ENCODE data around the gene ACACA.
"Not testable (repeated sequence)": the region's sequence is repeated elsewhere in the genome, so short reads cannot be mapped to it uniquely, and the experiment has no call there.

The ACACA gene

GRCh38 chr17:37079735-37080134, 326.9 kb downstream of the ACACA start:
- Histone ChIP-seq H3F3A (ENCODE audit: insufficient read depth, low read length) (no peaks in the 10 kb centered on the region), H3K9me2 (replicated peaks; ENCODE audit: insufficient read depth, low read length) (no peaks in the 10 kb centered on the region)

DNA sequence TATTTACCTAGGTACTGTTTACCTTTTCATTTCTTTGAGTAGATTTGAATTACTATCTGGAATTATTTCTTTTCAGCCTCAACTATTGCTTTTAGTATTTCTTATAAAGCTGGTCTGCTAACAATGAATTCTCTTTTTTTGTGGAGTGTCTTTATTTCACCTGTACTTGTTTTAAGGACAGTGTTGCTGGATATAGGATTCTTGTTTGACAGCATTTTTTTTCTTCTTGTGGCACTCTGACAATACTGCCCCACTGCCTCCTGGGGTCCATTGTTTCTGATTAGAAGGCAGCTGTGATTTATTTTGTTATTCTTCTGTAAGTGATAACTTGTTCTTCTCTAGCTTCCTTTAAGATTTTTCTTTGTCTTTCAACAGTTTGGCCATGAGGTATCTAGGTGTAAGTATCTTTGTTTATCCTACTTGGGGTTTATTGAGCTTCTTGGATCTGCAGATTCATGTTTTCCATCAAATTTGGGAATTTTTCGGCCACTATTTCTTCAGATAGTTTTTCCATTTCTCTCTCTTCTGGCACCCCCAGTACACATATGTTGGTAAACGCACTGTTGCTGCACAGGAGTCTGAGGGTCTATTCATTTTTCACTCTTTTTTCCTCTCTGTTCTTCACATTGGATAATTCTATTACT, 327.4 kb downstream of the ACACA start:
- H3K4me3 ChIP-seq (ENCODE audit: low read length), result no peak overlapping the region
- H3K9me3 ChIP-seq (replicated peaks; ENCODE audit: insufficient read depth, low read length), result no peaks in the 10 kb centered on the region
- no peaks in the 10 kb centered on the region for H3K79me2 ChIP-seq (ENCODE audit: low read length)
- no peak overlapping the region for H2AFZ ChIP-seq (ENCODE audit: low read length)
- no peaks in the 10 kb centered on the region for H3K27me3 ChIP-seq (replicated peaks; ENCODE audit: insufficient read depth, low read length)
- TF ChIP-seq, protein P1, sequence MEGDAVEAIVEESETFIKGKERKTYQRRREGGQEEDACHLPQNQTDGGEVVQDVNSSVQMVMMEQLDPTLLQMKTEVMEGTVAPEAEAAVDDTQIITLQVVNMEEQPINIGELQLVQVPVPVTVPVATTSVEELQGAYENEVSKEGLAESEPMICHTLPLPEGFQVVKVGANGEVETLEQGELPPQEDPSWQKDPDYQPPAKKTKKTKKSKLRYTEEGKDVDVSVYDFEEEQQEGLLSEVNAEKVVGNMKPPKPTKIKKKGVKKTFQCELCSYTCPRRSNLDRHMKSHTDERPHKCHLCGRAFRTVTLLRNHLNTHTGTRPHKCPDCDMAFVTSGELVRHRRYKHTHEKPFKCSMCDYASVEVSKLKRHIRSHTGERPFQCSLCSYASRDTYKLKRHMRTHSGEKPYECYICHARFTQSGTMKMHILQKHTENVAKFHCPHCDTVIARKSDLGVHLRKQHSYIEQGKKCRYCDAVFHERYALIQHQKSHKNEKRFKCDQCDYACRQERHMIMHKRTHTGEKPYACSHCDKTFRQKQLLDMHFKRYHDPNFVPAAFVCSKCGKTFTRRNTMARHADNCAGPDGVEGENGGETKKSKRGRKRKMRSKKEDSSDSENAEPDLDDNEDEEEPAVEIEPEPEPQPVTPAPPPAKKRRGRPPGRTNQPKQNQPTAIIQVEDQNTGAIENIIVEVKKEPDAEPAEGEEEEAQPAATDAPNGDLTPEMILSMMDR (IDR thresholded peaks at IDR 0.05; ENCODE audit: low read length), result no peak
- TF ChIP-seq EZH2phosphoT487 (IDR thresholded peaks at IDR 0.05; ENCODE audit: low read length) (no peak), EZH2 (optimal IDR thresholded peaks at IDR 0.05; ENCODE audit: low read depth, low read length) (no peak)
- no peaks in the 10 kb centered on the region for H3K4me1 ChIP-seq (ENCODE audit: low read length)
- no peaks in the 10 kb centered on the region for H3K36me3 ChIP-seq (replicated peaks; ENCODE audit: insufficient read depth, low read length)
- H3K9me2 ChIP-seq (replicated peaks; ENCODE audit: insufficient read depth, low read length), result no peaks in the 10 kb centered on the region
- H3K9ac ChIP-seq (ENCODE audit: low read length), result no peak overlapping the region
- no peak for DNase-seq
- H4K20me1 ChIP-seq (ENCODE audit: insufficient read depth, low read length), result no peaks in the 10 kb centered on the region
- H3K27ac ChIP-seq (ENCODE audit: low read length), result no peak overlapping the region
- no peak overlapping the region for H3K4me2 ChIP-seq (ENCODE audit: low read depth, low read length)
- no peaks in the 10 kb centered on the region for H3F3A ChIP-seq (ENCODE audit: insufficient read depth, low read length)

More at GRCh38 chr17:37079735-37080134, 326.9 kb downstream of the ACACA start:
- TF ChIP-seq EZH2 (optimal IDR thresholded peaks at IDR 0.05; ENCODE audit: low read depth, low read length), result no peak
- Histone ChIP-seq H3K4me2 (ENCODE audit: low read depth, low read length) (no peak overlapping the region), H3K27me3 (replicated peaks; ENCODE audit: insufficient read depth, low read length) (no peaks in the 10 kb centered on the region), H3K9me3 (replicated peaks; ENCODE audit: insufficient read depth, low read length) (no peaks in the 10 kb centered on the region), H3K27ac (ENCODE audit: low read length) (no peak overlapping the region), H2AFZ (ENCODE audit: low read length) (no peak overlapping the region), H3K4me1 (ENCODE audit: low read length) (no peaks in the 10 kb centered on the region), H3K9ac (ENCODE audit: low read length) (no peak overlapping the region), H4K20me1 (ENCODE audit: insufficient read depth, low read length) (no peaks in the 10 kb centered on the region), H3K36me3 (replicated peaks; ENCODE audit: insufficient read depth, low read length) (no peaks in the 10 kb centered on the region), H3K79me2 (ENCODE audit: low read length) (no peaks in the 10 kb centered on the region), H3K4me3 (ENCODE audit: low read length) (no peak overlapping the region)
- no peak for DNase-seq

GRCh38 chr17:37073464-37073863, 333.2 kb downstream of the ACACA start:
- not testable (repeated sequence) for H3K27ac ChIP-seq (ENCODE audit: low read length); H3K4me2 ChIP-seq (ENCODE audit: low read depth, low read length); H3K79me2 ChIP-seq (ENCODE audit: low read length); H3K9ac ChIP-seq (ENCODE audit: low read length); H3K27me3 ChIP-seq (replicated peaks; ENCODE audit: insufficient read depth, low read length); H4K20me1 ChIP-seq (ENCODE audit: insufficient read depth, low read length); H3K4me3 ChIP-seq (ENCODE audit: low read length); H3K4me1 ChIP-seq (ENCODE audit: low read length); H3K36me3 ChIP-seq (replicated peaks; ENCODE audit: insufficient read depth, low read length); H2AFZ ChIP-seq (ENCODE audit: low read length); H3F3A ChIP-seq (ENCODE audit: insufficient read depth, low read length); DNase-seq; H3K9me3 ChIP-seq (replicated peaks; ENCODE audit: insufficient read depth, low read length); H3K9me2 ChIP-seq (replicated peaks; ENCODE audit: insufficient read depth, low read length)

DNA sequence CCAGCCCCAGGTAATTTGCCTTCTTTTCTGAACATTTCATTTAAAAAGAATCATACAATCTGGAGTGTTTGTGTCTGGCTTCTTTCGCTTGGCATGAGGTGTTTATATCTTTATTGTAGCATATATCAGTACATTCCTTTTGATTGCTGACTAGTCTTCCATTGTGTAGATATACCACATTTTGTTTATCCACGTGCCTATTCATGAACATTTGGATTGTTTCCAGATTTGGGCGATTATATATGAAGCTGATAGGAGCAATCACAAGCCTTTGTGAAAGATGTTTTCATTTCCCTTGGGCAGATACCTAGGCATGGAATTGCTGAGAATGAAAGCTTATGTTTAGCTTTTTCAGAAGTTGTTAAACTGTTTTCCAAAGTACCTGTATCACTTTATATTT, 337.5 kb downstream of the ACACA start:
- Histone ChIP-seq H3F3A (ENCODE audit: insufficient read depth, low read length) (no peaks in the 10 kb centered on the region), H4K20me1 (ENCODE audit: insufficient read depth, low read length) (no peaks in the 10 kb centered on the region), H3K4me3 (ENCODE audit: low read length) (no peak overlapping the region), H3K27ac (ENCODE audit: low read length) (no peak overlapping the region), H3K27me3 (replicated peaks; ENCODE audit: insufficient read depth, low read length) (no peaks in the 10 kb centered on the region), H3K9me2 (replicated peaks; ENCODE audit: insufficient read depth, low read length) (no peaks in the 10 kb centered on the region), H3K4me2 (ENCODE audit: low read depth, low read length) (no peak overlapping the region), H2AFZ (ENCODE audit: low read length) (no peak overlapping the region), H3K9me3 (replicated peaks; ENCODE audit: insufficient read depth, low read length) (no peaks in the 10 kb centered on the region), H3K79me2 (ENCODE audit: low read length) (no peaks in the 10 kb centered on the region), H3K4me1 (ENCODE audit: low read length) (no peaks in the 10 kb centered on the region), H3K36me3 (replicated peaks; ENCODE audit: insufficient read depth, low read length) (no peaks in the 10 kb centered on the region), H3K9ac (ENCODE audit: low read length) (no peak overlapping the region)
- no peak for DNase-seq
- TF ChIP-seq, protein P1 (IDR thresholded peaks at IDR 0.05; ENCODE audit: low read length), result no peak
- no peak for TF ChIP-seq EZH2phosphoT487 (IDR thresholded peaks at IDR 0.05; ENCODE audit: low read length)
- no peak for TF ChIP-seq EZH2 (optimal IDR thresholded peaks at IDR 0.05; ENCODE audit: low read depth, low read length)

Data from MM.1S (cell line).